WTC11 (cell line): ENCODE results near the gene ADH5. TPM values are rescaled to one million over a fixed set of nuclear protein-coding genes. Genes with fewer than 3 reads are reported as not detected.

Source experiments
- ATAC-seq: fragments of 200-7000 bp; cut with Tn5 transposase; 2 replicates; pipeline ENCODE4 v1.10.0; 2021; ENCODE audit warnings: mild to moderate bottlenecking, moderate library complexity
- CTCF ChIA-PET: fragments of 300-600 bp; sonication (Branson Sonifier 250); formaldehyde crosslinking; loops from one replicate; lab custom pipeline; 2021; ENCODE audit warnings: antibody characterized with exemption; lab: Charles Lee
- POLR2A ChIA-PET: fragments of 350-600 bp; sonication (Branson Sonifier 250); formaldehyde crosslinking; loops from one replicate; lab custom pipeline; 2021; ENCODE audit warnings: antibody characterized with exemption; lab: Charles Lee
- DNase-seq: peaks from one replicate; pipeline ENCODE4 v3.0.0; 2021; ENCODE audit warnings: low spot score
- H3K27ac Mint-ChIP-seq: 2 replicates; pipeline ENCODE4 v1.8.0; 2021; ENCODE audit warnings: mixed read lengths
- H3K27me3 Mint-ChIP-seq: 2 replicates; pipeline ENCODE4 v1.8.0; 2021; ENCODE audit warnings: low read depth, mild to moderate bottlenecking, moderate library complexity, mixed read lengths
- H3K36me3 Mint-ChIP-seq: 2 replicates; pipeline ENCODE4 v1.8.0; 2021; ENCODE audit warnings: mixed read lengths
- H3K4me1 Mint-ChIP-seq: 2 replicates; pipeline ENCODE4 v1.8.0; 2022; ENCODE audit warnings: mixed read lengths
- H3K4me3 Mint-ChIP-seq: 2 replicates; pipeline ENCODE4 v1.8.0; 2021; ENCODE audit warnings: mild to moderate bottlenecking, moderate library complexity, mixed read lengths
- H3K9me3 Mint-ChIP-seq: 2 replicates; pipeline ENCODE4 v1.8.0; 2021; ENCODE audit warnings: mixed read lengths
- CBFB ChIP-seq: sonication (generic); formaldehyde crosslinking; IDR thresholded peaks from 2 replicates; pipeline ENCODE4 v1.8.1; 2022; ENCODE audit warnings: mild to moderate bottlenecking, low read depth, missing genetic modification reagents
- CREB1 ChIP-seq: sonication (generic); formaldehyde crosslinking; IDR thresholded peaks from 2 replicates; pipeline ENCODE4 v1.8.0; 2023; ENCODE audit warnings: mild to moderate bottlenecking, missing genetic modification reagents
- FOXK1 ChIP-seq: sonication (generic); formaldehyde crosslinking; IDR thresholded peaks from 2 replicates; pipeline ENCODE4 v1.8.0; 2022; ENCODE audit warnings: mild to moderate bottlenecking, moderate library complexity, missing genetic modification reagents
- GABPB1 ChIP-seq: sonication (generic); formaldehyde crosslinking; IDR thresholded peaks from 2 replicates; pipeline ENCODE4 v1.8.1; 2023; ENCODE audit warnings: mild to moderate bottlenecking, missing genetic modification reagents
- HMGA2 ChIP-seq: fragments of 250-450 bp; sonication (Bioruptor Pico); IDR thresholded peaks from 2 replicates; pipeline ENCODE4 v1.4.0; 2021; ENCODE audit warnings: mild to moderate bottlenecking, moderate library complexity
- MYBL2 ChIP-seq: sonication (generic); formaldehyde crosslinking; IDR thresholded peaks from 2 replicates; pipeline ENCODE4 v1.8.1; 2023; ENCODE audit warnings: mild to moderate bottlenecking, moderate library complexity, missing genetic modification reagents
- NFATC4 ChIP-seq: fragments of 250-450 bp; sonication (Bioruptor Pico); IDR thresholded peaks from 2 replicates; pipeline ENCODE4 v1.9.0; 2021; ENCODE audit warnings: mild to moderate bottlenecking
- NR1H2 ChIP-seq: sonication (generic); formaldehyde crosslinking; IDR thresholded peaks from 2 replicates; pipeline ENCODE4 v1.9.0; 2021; ENCODE audit warnings: mild to moderate bottlenecking, moderate library complexity, missing genetic modification reagents
- SOX15 ChIP-seq: fragments of 250-450 bp; sonication (Bioruptor Pico); IDR thresholded peaks from 2 replicates; pipeline ENCODE4 v1.9.0; 2021; ENCODE audit warnings: mild to moderate bottlenecking
- TCF7 ChIP-seq: sonication (generic); formaldehyde crosslinking; IDR thresholded peaks from 2 replicates; pipeline ENCODE4 v1.8.0; 2022; ENCODE audit warnings: mild to moderate bottlenecking, low read depth, missing genetic modification reagents, moderate library complexity
- TEAD1 ChIP-seq: sonication (generic); formaldehyde crosslinking; IDR thresholded peaks from 2 replicates; pipeline ENCODE4 v1.8.0; 2022; ENCODE audit warnings: mild to moderate bottlenecking, missing genetic modification reagents
- TP53 ChIP-seq: sonication (generic); formaldehyde crosslinking; IDR thresholded peaks from 2 replicates; pipeline ENCODE4 v1.8.1; 2023; ENCODE audit warnings: mild to moderate bottlenecking, missing genetic modification reagents
- ZNF232 ChIP-seq: sonication (generic); formaldehyde crosslinking; IDR thresholded peaks from 2 replicates; pipeline ENCODE4 v1.8.0; 2022; ENCODE audit warnings: mild to moderate bottlenecking, missing genetic modification reagents
- ZNF263 ChIP-seq: sonication (generic); formaldehyde crosslinking; IDR thresholded peaks from 2 replicates; pipeline ENCODE4 v1.8.1; 2022; ENCODE audit warnings: low read depth, mild to moderate bottlenecking, moderate library complexity, missing genetic modification reagents
- ZNF423 ChIP-seq: fragments of 250-450 bp; sonication (Bioruptor Pico); IDR thresholded peaks from 2 replicates; pipeline ENCODE4 v2.1.2; 2022; ENCODE audit warnings: mild to moderate bottlenecking, moderate library complexity
- total RNA-seq: library from RNA; stranded (reverse); gene quantifications from 3 replicates; pipeline ENCODE4 v1.2.3, GENCODE V29; 2021
- TF ChIP-seq, protein P1 (sequence below): fragments of 250-450 bp; sonication (Bioruptor Pico); IDR thresholded peaks from 2 replicates; pipeline ENCODE4 v1.8.0; 2021; ENCODE audit warnings: mild to moderate bottlenecking
- TF ChIP-seq, protein P2 (sequence below): sonication (generic); formaldehyde crosslinking; IDR thresholded peaks from 2 replicates; pipeline ENCODE4 v1.8.0; 2022; ENCODE audit warnings: mild to moderate bottlenecking, missing genetic modification reagents
- TF ChIP-seq, protein P3 (sequence below): sonication (generic); formaldehyde crosslinking; IDR thresholded peaks from 2 replicates; pipeline ENCODE4 v1.8.1; 2023; ENCODE audit warnings: mild to moderate bottlenecking, missing genetic modification reagents
- TF ChIP-seq, protein P4 (sequence below): sonication (generic); formaldehyde crosslinking; conservative IDR thresholded peaks from 2 replicates; pipeline ENCODE4 v1.8.1; 2022; ENCODE audit warnings: mild to moderate bottlenecking, missing genetic modification reagents
- TF ChIP-seq, protein P5 (sequence below): sonication (generic); formaldehyde crosslinking; IDR thresholded peaks from 2 replicates; pipeline ENCODE4 v1.8.0; 2022; ENCODE audit warnings: mild to moderate bottlenecking, missing genetic modification reagents
- TF ChIP-seq, protein P6 (sequence below): fragments of 250-450 bp; sonication (Bioruptor Pico); IDR thresholded peaks from 2 replicates; pipeline ENCODE4 v1.9.0; 2021; ENCODE audit warnings: mild to moderate bottlenecking, borderline replicate concordance
- TF ChIP-seq, protein P7 (sequence below): sonication (generic); formaldehyde crosslinking; IDR thresholded peaks from 2 replicates; pipeline ENCODE4 v1.8.0; 2023; ENCODE audit warnings: mild to moderate bottlenecking, missing genetic modification reagents
- TF ChIP-seq, protein P8 (sequence below): sonication (generic); formaldehyde crosslinking; IDR thresholded peaks from 2 replicates; pipeline ENCODE4 v1.8.1; 2023; ENCODE audit warnings: mild to moderate bottlenecking, missing genetic modification reagents, moderate library complexity

The ADH5 gene
- total RNA-seq, 1 experiment from 2014 or later, result 244 TPM

DNA sequence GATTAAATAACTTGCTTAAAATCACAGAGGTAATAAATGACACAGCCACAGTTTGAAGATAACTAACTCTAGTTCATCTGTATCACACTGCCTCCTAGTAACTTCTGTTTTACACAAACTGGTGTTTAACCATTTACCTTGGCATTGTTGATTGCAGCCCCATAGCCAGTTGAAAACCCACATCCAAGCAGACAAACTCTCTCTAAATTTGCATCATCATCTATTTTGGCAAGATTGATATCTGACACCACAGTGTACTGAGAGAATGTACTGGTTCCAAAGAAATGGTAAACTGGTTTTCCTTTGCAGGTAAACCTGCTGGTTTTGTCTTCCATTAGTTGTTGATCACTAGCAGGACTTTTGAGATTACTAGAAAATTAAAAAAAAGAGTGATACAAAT lies 47.7 kb upstream of the ADH5 start:
- TF ChIP-seq, protein P1, sequence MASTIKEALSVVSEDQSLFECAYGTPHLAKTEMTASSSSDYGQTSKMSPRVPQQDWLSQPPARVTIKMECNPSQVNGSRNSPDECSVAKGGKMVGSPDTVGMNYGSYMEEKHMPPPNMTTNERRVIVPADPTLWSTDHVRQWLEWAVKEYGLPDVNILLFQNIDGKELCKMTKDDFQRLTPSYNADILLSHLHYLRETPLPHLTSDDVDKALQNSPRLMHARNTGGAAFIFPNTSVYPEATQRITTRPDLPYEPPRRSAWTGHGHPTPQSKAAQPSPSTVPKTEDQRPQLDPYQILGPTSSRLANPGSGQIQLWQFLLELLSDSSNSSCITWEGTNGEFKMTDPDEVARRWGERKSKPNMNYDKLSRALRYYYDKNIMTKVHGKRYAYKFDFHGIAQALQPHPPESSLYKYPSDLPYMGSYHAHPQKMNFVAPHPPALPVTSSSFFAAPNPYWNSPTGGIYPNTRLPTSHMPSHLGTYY, result no peak
- TF ChIP-seq, protein P2, sequence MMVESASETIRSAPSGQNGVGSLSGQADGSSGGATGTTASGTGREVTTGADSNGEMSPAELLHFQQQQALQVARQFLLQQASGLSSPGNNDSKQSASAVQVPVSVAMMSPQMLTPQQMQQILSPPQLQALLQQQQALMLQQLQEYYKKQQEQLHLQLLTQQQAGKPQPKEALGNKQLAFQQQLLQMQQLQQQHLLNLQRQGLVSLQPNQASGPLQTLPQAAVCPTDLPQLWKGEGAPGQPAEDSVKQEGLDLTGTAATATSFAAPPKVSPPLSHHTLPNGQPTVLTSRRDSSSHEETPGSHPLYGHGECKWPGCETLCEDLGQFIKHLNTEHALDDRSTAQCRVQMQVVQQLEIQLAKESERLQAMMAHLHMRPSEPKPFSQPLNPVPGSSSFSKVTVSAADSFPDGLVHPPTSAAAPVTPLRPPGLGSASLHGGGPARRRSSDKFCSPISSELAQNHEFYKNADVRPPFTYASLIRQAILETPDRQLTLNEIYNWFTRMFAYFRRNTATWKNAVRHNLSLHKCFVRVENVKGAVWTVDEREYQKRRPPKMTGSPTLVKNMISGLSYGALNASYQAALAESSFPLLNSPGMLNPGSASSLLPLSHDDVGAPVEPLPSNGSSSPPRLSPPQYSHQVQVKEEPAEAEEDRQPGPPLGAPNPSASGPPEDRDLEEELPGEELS (CRISPR knock-in tag), result no peak
- TF ChIP-seq, protein P3, sequence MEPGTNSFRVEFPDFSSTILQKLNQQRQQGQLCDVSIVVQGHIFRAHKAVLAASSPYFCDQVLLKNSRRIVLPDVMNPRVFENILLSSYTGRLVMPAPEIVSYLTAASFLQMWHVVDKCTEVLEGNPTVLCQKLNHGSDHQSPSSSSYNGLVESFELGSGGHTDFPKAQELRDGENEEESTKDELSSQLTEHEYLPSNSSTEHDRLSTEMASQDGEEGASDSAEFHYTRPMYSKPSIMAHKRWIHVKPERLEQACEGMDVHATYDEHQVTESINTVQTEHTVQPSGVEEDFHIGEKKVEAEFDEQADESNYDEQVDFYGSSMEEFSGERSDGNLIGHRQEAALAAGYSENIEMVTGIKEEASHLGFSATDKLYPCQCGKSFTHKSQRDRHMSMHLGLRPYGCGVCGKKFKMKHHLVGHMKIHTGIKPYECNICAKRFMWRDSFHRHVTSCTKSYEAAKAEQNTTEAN, result no peak
- TF ChIP-seq, protein P4, sequence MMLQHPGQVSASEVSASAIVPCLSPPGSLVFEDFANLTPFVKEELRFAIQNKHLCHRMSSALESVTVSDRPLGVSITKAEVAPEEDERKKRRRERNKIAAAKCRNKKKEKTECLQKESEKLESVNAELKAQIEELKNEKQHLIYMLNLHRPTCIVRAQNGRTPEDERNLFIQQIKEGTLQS, result no peak
- TF ChIP-seq ZNF263 (CRISPR knock-in tag), result no peak
- TF ChIP-seq CBFB (CRISPR knock-in tag), result no peak
- no peak for TF ChIP-seq HMGA2 (CRISPR knock-in tag)
- TF ChIP-seq TCF7 (CRISPR knock-in tag), result no peak
- TF ChIP-seq GABPB1 (CRISPR knock-in tag), result no peak
- no peak for TF ChIP-seq ZNF423 (CRISPR knock-in tag)
- TF ChIP-seq TP53 (CRISPR knock-in tag), result no peak
- TF ChIP-seq TEAD1 (CRISPR knock-in tag), result no peak
- TF ChIP-seq FOXK1 (CRISPR knock-in tag), result no peak
- TF ChIP-seq, protein P5, sequence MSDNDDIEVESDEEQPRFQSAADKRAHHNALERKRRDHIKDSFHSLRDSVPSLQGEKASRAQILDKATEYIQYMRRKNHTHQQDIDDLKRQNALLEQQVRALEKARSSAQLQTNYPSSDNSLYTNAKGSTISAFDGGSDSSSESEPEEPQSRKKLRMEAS (CRISPR knock-in tag), result no peak
- TF ChIP-seq, protein P6, sequence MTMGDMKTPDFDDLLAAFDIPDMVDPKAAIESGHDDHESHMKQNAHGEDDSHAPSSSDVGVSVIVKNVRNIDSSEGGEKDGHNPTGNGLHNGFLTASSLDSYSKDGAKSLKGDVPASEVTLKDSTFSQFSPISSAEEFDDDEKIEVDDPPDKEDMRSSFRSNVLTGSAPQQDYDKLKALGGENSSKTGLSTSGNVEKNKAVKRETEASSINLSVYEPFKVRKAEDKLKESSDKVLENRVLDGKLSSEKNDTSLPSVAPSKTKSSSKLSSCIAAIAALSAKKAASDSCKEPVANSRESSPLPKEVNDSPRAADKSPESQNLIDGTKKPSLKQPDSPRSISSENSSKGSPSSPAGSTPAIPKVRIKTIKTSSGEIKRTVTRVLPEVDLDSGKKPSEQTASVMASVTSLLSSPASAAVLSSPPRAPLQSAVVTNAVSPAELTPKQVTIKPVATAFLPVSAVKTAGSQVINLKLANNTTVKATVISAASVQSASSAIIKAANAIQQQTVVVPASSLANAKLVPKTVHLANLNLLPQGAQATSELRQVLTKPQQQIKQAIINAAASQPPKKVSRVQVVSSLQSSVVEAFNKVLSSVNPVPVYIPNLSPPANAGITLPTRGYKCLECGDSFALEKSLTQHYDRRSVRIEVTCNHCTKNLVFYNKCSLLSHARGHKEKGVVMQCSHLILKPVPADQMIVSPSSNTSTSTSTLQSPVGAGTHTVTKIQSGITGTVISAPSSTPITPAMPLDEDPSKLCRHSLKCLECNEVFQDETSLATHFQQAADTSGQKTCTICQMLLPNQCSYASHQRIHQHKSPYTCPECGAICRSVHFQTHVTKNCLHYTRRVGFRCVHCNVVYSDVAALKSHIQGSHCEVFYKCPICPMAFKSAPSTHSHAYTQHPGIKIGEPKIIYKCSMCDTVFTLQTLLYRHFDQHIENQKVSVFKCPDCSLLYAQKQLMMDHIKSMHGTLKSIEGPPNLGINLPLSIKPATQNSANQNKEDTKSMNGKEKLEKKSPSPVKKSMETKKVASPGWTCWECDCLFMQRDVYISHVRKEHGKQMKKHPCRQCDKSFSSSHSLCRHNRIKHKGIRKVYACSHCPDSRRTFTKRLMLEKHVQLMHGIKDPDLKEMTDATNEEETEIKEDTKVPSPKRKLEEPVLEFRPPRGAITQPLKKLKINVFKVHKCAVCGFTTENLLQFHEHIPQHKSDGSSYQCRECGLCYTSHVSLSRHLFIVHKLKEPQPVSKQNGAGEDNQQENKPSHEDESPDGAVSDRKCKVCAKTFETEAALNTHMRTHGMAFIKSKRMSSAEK (CRISPR knock-in tag), result no peak
- ATAC-seq (no peak; the same call in 1 of the 2 replicates), DNase-seq (no peak)
- Mint-ChIP-seq H3K4me3 (no peak overlapping the region), H3K4me1 (peaks cover 5% of the 10 kb centered on the region; the same call in 1 of the 2 replicates), H3K27me3 (no peaks in the 10 kb centered on the region), H3K9me3 (peaks cover 2% of the 10 kb centered on the region), H3K36me3 (no peaks in the 10 kb centered on the region), H3K27ac (no peak overlapping the region)
- ChIA-PET CTCF (no interaction called here), POLR2A (no interaction called here)

DNA sequence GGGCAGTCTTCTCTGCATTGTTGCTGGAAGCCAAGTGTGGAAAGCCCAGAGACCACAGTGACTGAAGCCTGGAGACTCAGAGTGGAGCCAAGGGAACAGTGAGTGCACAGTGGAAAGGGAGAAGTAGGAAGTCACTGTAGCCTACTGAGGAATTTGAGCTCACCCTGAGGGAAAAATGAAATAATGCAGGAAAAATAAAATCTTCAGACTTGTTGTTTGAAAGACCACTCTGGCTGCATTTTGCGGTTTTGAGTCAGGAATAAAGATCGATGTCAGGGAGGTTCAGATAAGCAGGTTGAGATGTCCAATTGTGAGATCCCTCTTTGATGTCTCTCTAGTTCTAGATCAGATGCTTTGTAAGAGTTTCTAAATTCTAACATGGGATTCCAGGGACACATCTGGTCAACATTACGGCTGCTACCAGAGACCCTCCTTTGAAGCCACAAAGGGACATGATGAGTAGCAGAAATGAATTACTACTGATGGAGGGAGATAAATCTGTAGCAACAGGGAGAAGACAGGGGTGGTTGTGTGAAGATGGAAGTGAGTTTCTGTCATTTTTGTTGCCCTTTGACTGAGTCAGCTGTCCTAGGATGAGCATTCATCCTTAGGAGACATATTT lies 47.1 kb upstream of the ADH5 start:
- CTCF ChIA-PET, result no interaction called here
- H3K4me3 Mint-ChIP-seq, result no peak overlapping the region
- no peak for DNase-seq
- H3K36me3 Mint-ChIP-seq, result no peaks in the 10 kb centered on the region
- POLR2A ChIA-PET, result no interaction called here
- H3K9me3 Mint-ChIP-seq, result peaks cover 6% of the 10 kb centered on the region
- H3K4me1 Mint-ChIP-seq, result peaks cover 5% of the 10 kb centered on the region; the same call in 1 of the 2 replicates
- H3K27ac Mint-ChIP-seq, result no peak overlapping the region
- no peaks in the 10 kb centered on the region for H3K27me3 Mint-ChIP-seq
- ATAC-seq, result no peak
- TF ChIP-seq SOX15 (no peak), ZNF232 (CRISPR knock-in tag) (no peak), CREB1 (no peak), ZNF423 (CRISPR knock-in tag) (no peak), NR1H2 (CRISPR knock-in tag) (no peak), MYBL2 (CRISPR knock-in tag) (no peak), NFATC4 (CRISPR knock-in tag) (no peak)
- TF ChIP-seq, protein P7, sequence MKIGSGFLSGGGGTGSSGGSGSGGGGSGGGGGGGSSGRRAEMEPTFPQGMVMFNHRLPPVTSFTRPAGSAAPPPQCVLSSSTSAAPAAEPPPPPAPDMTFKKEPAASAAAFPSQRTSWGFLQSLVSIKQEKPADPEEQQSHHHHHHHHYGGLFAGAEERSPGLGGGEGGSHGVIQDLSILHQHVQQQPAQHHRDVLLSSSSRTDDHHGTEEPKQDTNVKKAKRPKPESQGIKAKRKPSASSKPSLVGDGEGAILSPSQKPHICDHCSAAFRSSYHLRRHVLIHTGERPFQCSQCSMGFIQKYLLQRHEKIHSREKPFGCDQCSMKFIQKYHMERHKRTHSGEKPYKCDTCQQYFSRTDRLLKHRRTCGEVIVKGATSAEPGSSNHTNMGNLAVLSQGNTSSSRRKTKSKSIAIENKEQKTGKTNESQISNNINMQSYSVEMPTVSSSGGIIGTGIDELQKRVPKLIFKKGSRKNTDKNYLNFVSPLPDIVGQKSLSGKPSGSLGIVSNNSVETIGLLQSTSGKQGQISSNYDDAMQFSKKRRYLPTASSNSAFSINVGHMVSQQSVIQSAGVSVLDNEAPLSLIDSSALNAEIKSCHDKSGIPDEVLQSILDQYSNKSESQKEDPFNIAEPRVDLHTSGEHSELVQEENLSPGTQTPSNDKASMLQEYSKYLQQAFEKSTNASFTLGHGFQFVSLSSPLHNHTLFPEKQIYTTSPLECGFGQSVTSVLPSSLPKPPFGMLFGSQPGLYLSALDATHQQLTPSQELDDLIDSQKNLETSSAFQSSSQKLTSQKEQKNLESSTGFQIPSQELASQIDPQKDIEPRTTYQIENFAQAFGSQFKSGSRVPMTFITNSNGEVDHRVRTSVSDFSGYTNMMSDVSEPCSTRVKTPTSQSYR (CRISPR knock-in tag), result no peak
- TF ChIP-seq, protein P8, sequence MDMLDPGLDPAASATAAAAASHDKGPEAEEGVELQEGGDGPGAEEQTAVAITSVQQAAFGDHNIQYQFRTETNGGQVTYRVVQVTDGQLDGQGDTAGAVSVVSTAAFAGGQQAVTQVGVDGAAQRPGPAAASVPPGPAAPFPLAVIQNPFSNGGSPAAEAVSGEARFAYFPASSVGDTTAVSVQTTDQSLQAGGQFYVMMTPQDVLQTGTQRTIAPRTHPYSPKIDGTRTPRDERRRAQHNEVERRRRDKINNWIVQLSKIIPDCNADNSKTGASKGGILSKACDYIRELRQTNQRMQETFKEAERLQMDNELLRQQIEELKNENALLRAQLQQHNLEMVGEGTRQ (CRISPR knock-in tag), result no peak
